Endodermal cell (in vitro differentiated cells): ENCODE data around the gene LRRIQ4. TPM values are rescaled to one million over a fixed set of nuclear protein-coding genes. Genes with fewer than 3 reads are reported as not detected.

ENCODE experiments used
- DNase-seq: peaks from one replicate; pipeline ENCODE4 v3.0.0-alpha.2; 2017
- H3K27ac ChIP-seq: 2 replicates; pipeline ENCODE4 v1.5.1; 2013; ENCODE audit warnings: mild to moderate bottlenecking, low read depth, low read length, moderate library complexity
- H3K27me3 ChIP-seq: 2 replicates; pipeline ENCODE4 v1.6.1; 2013; ENCODE audit warnings: mild to moderate bottlenecking, low read length, moderate library complexity; ENCODE audit not compliant: insufficient read depth, control insufficient read depth, poor library complexity, severe bottlenecking
- H3K36me3 ChIP-seq: 2 replicates; pipeline ENCODE4 v1.7.0; 2013; ENCODE audit warnings: mild to moderate bottlenecking, low read length, moderate library complexity; ENCODE audit not compliant: control insufficient read depth, insufficient read depth
- H3K4me1 ChIP-seq: one replicate; pipeline ENCODE4 v1.7.0; 2013; ENCODE audit warnings: low read length; ENCODE audit not compliant: control insufficient read depth, insufficient read depth
- H3K4me3 ChIP-seq: 2 replicates; pipeline ENCODE4 v1.5.1; 2013; ENCODE audit warnings: mild to moderate bottlenecking, low read length, moderate library complexity
- H3K9ac ChIP-seq: 2 replicates; pipeline ENCODE4 v1.6.1; 2013; ENCODE audit warnings: mild to moderate bottlenecking, low read length, moderate library complexity; ENCODE audit not compliant: poor library complexity, severe bottlenecking; ENCODE audit errors: extremely low read depth
- H3K9me3 ChIP-seq: 2 replicates; pipeline ENCODE4 v1.6.1; 2013; ENCODE audit warnings: mild to moderate bottlenecking, low read length, moderate library complexity; ENCODE audit not compliant: control insufficient read depth
- H3K27ac Mint-ChIP-seq: 2 replicates; pipeline ENCODE4 v1.8.0; 2020; ENCODE audit warnings: mixed read lengths
- H3K27me3 Mint-ChIP-seq: 2 replicates; pipeline ENCODE4 v1.8.0; 2021; ENCODE audit warnings: mild to moderate bottlenecking, mixed read lengths; ENCODE audit not compliant: insufficient read depth
- H3K36me3 Mint-ChIP-seq: 2 replicates; pipeline ENCODE4 v1.8.0; 2020; ENCODE audit warnings: low read depth, mixed read lengths
- H3K4me1 Mint-ChIP-seq: 2 replicates; pipeline ENCODE4 v1.8.0; 2020; ENCODE audit warnings: mixed read lengths
- H3K4me3 Mint-ChIP-seq: 2 replicates; pipeline ENCODE4 v1.8.0; 2020; ENCODE audit warnings: mild to moderate bottlenecking, moderate library complexity, mixed read lengths
- H3K9me3 Mint-ChIP-seq: 2 replicates; pipeline ENCODE4 v1.8.0; 2020; ENCODE audit warnings: mild to moderate bottlenecking, mixed read lengths
- WGBS, 2 experiments: methylation state at CpG; one replicate each; pipeline versions ENCODE4 v1.1.5 to v1.1.7; 2013; ENCODE audit warnings: missing lambda C conversion rate in 2 of 2, mixed read lengths in 1 of 2; ENCODE audit not compliant: insufficient coverage in 1 of 2, insufficient read length in 1 of 2; 5-methylcytosine and 5-hydroxymethylcytosine counted together
- total RNA-seq, 2 donors: library from RNA; stranded (reverse); fragmentation: NEBNext Ultra II Directional in 1 of 2; extraction: Animal tissue kit (Norgen Biotek cat#: 25700) in 1 of 2; gene quantifications; 2 replicates in 1 of 2; 3 replicates in 1 of 2; pipeline ENCODE4 v1.2.1, GENCODE V29; 2021
- TF ChIP-seq, protein P1 (sequence below): fragments of 200-600 bp; sonication (generic); conservative IDR thresholded peaks from 2 replicates; pipeline ENCODE4 v1.5.0; 2021; ENCODE audit warnings: antibody characterized with exemption, mild to moderate bottlenecking

Gene LRRIQ4
- total RNA-seq, 2 donors from 2014 or later: not detected

DNA sequence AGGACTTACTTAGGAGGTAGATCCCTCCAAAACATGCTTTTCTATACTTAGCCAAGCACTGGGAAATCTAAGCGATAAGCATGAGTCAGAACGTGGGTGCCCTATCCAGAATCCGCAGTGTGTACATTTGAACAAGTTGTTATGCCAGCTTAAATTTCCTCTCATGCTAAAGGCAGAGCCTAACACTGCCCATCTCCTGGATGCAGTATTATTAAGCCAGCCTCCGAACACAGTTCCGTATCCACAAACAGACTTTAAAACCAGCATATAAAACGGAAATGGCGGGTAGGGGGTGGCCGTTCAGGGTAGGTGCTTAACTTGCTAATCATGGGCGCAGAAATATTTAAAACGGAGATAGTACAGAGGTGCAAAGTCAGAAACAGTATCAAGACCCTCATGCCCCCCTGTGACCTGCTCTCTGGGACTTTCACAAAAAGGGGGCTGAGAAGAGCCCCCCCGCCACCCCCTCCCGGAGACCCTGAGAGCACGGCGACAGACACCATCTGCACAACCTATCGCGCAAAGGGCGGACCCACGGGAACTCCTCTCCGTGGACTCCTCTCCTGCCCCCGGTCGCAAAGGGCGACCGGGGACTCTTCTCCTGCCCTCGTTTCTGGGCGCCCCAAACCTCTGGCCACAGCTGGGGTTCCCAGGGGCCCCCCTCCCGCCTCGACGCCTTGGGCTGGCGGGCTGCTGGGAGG is 889 bp upstream of the LRRIQ4 start:
- H3K4me1 Mint-ChIP-seq: peaks cover 17% of the 10 kb centered on the region
- no peak for DNase-seq
- peak overlapping the region; percentile 71 for H3K4me3 Mint-ChIP-seq
- no peaks in the 10 kb centered on the region for H3K36me3 ChIP-seq
- H3K9me3 ChIP-seq: peaks cover 11% of the 10 kb centered on the region
- no peaks in the 10 kb centered on the region for H3K27me3 ChIP-seq
- no peak overlapping the region for H3K27ac Mint-ChIP-seq
- peaks cover 11% of the 10 kb centered on the region for H3K27me3 Mint-ChIP-seq
- peak overlapping the region; percentile 74 for H3K4me3 ChIP-seq
- TF ChIP-seq, protein P1, sequence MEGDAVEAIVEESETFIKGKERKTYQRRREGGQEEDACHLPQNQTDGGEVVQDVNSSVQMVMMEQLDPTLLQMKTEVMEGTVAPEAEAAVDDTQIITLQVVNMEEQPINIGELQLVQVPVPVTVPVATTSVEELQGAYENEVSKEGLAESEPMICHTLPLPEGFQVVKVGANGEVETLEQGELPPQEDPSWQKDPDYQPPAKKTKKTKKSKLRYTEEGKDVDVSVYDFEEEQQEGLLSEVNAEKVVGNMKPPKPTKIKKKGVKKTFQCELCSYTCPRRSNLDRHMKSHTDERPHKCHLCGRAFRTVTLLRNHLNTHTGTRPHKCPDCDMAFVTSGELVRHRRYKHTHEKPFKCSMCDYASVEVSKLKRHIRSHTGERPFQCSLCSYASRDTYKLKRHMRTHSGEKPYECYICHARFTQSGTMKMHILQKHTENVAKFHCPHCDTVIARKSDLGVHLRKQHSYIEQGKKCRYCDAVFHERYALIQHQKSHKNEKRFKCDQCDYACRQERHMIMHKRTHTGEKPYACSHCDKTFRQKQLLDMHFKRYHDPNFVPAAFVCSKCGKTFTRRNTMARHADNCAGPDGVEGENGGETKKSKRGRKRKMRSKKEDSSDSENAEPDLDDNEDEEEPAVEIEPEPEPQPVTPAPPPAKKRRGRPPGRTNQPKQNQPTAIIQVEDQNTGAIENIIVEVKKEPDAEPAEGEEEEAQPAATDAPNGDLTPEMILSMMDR: no peak
- peaks cover 4% of the 10 kb centered on the region for H3K36me3 Mint-ChIP-seq
- peak overlapping the region; percentile 83 for H3K27ac ChIP-seq
- H3K4me1 ChIP-seq: no peaks in the 10 kb centered on the region
- peak overlapping the region; percentile 52 for H3K9ac ChIP-seq
- 52 to 77% methylated on average over 11 to 29 of the region's 29 CpGs for WGBS, 2 experiments
- H3K9me3 Mint-ChIP-seq: peaks cover 14% of the 10 kb centered on the region

DNA sequence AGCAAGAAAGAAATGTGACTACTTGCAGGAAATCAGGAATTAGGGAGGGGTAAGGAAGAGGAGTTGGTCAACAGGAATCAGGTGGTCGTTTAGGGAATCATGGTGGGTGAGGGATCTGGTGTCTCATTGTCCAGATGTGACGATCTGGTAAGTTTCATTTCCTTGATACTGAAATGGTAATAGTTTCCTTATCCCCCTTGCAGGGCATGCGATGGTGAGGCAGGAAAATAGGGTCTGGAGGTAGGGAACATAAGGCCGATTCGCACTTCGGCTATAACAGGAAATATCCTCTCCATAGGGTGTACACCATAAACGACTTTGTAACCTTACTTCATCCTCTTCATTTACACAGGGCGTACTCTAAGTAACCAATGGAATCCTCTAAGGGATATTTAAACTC is 608 bp downstream of the LRRIQ4 start:
- 89 to 94% methylated on average over 6 to 8 of the region's 8 CpGs for WGBS, 2 experiments
- Mint-ChIP-seq H3K36me3 (peaks cover under 1% of the 10 kb centered on the region), H3K9me3 (peaks cover 14% of the 10 kb centered on the region), H3K27ac (peak overlapping the region; percentile 93), H3K4me3 (peak overlapping the region; percentile 71), H3K27me3 (peaks cover 11% of the 10 kb centered on the region), H3K4me1 (peaks cover 17% of the 10 kb centered on the region)
- Histone ChIP-seq H3K4me3 (peak overlapping the region; percentile 74), H3K36me3 (no peaks in the 10 kb centered on the region), H3K9ac (no peak overlapping the region), H3K4me1 (no peaks in the 10 kb centered on the region), H3K27me3 (no peaks in the 10 kb centered on the region), H3K27ac (no peak overlapping the region), H3K9me3 (peaks cover 11% of the 10 kb centered on the region)
- no peak for DNase-seq
- TF ChIP-seq, protein P1: no peak

- H3K9me3 ChIP-seq: peaks cover 11% of the 10 kb centered on the region
- H3K9ac ChIP-seq: no peak overlapping the region
- H3K36me3 ChIP-seq: no peaks in the 10 kb centered on the region
- Mint-ChIP-seq H3K36me3 (no peaks in the 10 kb centered on the region), H3K27me3 (peaks cover 11% of the 10 kb centered on the region), H3K4me1 (peaks cover 17% of the 10 kb centered on the region), H3K4me3 (peak overlapping the region; percentile 71), H3K9me3 (peaks cover 14% of the 10 kb centered on the region), H3K27ac (no peak overlapping the region)
- no peaks in the 10 kb centered on the region for H3K27me3 ChIP-seq
- H3K27ac ChIP-seq: no peak overlapping the region
- TF ChIP-seq, protein P1: peak; percentile 79
- peak; percentile 86 for DNase-seq
- 82 to 88% methylated on average over 11 to 27 of the region's 27 CpGs for WGBS, 2 experiments
- no peak overlapping the region for H3K4me3 ChIP-seq
- no peaks in the 10 kb centered on the region for H3K4me1 ChIP-seq
These were observed 1.3 kb downstream of the LRRIQ4 start for GRCh38 chr3:169813757-169814517.
